Breast epithelium (tissue), 4 donors: Measurements from ENCODE around the gene RGS3. TPM values are rescaled to one million over a fixed set of nuclear protein-coding genes. Genes with fewer than 3 reads are reported as not detected.

ENCODE experiments used
- DNase-seq, 2 donors: peaks; one replicate each; pipeline ENCODE4 v3.0.0-alpha.2; 2019; ENCODE audit warnings: low spot score in 2 of 2
- H3K27ac ChIP-seq, 2 donors: fragments of 200-600 bp; sonication (generic) in 1 of 2; one replicate each; pipeline ENCODE4 v1.5.1; 2016 to 2019; ENCODE audit warnings: mild to moderate bottlenecking in 1 of 2
- H3K27me3 ChIP-seq, 2 donors: fragments of 200-600 bp; sonication (generic) in 1 of 2; one replicate each; pipeline versions ENCODE4 v1.5.1 to v1.6.0; 2017 to 2019; ENCODE audit warnings: control low read depth in 1 of 2, mild to moderate bottlenecking in 1 of 2
- H3K36me3 ChIP-seq: fragments of 200-600 bp; one replicate; pipeline ENCODE4 v1.5.1; 2019
- H3K4me1 ChIP-seq, 2 donors: fragments of 200-600 bp; sonication (generic); one replicate each; pipeline ENCODE4 v1.5.1; 2016 to 2019; ENCODE audit warnings: control low read depth in 1 of 2
- H3K4me3 ChIP-seq, 3 donors: fragments of 200-600 bp; sonication (generic); 1 replicate in 2 of 3; 2 replicates in 1 of 3; pipeline ENCODE4 v1.5.1; 2016 to 2019; ENCODE audit warnings: mild to moderate bottlenecking in 3 of 3, moderate library complexity in 2 of 3
- H3K9me3 ChIP-seq, 2 donors: fragments of 200-600 bp; sonication (generic) in 1 of 2; one replicate each; pipeline ENCODE4 v1.5.1; 2016 to 2019; ENCODE audit warnings: control low read depth in 1 of 2
- CTCF ChIP-seq, 3 donors: fragments of 450-650 bp; IDR thresholded peaks; one replicate each; pipeline ENCODE4 v1.5.1; 2016 to 2017; ENCODE audit warnings: antibody characterized with exemption in 3 of 3, mild to moderate bottlenecking in 3 of 3, moderate library complexity in 3 of 3
- POLR2A ChIP-seq: fragments of 450-650 bp; IDR thresholded peaks from one replicate; pipeline ENCODE4 v1.6.1; 2016; ENCODE audit warnings: antibody characterized with exemption, mild to moderate bottlenecking, moderate library complexity
- POLR2AphosphoS5 ChIP-seq, 3 donors: sonication (generic); formaldehyde crosslinking; IDR thresholded peaks; one replicate each; pipeline ENCODE4 v1.6.1; 2017; ENCODE audit warnings: antibody characterized with exemption in 3 of 3
- intact Hi-C: fragments of 100-400 bp; cut with DNase I; formaldehyde crosslinking; loops from one replicate; pipeline ENCODE4 v1.15.1; 2023; ENCODE audit warnings: low total_unique reads
- total RNA-seq, 3 donors: library from RNA; depleted of rRNA; stranded (reverse); fragments of >200 nt; gene quantifications; one replicate each; pipeline ENCODE4 v1.1.0, GENCODE V29; 2016

RGS3 gene
- total RNA-seq, 3 donors from 2014 or later, result 31.7 to 49.0 (median 35.4) TPM

DNA sequence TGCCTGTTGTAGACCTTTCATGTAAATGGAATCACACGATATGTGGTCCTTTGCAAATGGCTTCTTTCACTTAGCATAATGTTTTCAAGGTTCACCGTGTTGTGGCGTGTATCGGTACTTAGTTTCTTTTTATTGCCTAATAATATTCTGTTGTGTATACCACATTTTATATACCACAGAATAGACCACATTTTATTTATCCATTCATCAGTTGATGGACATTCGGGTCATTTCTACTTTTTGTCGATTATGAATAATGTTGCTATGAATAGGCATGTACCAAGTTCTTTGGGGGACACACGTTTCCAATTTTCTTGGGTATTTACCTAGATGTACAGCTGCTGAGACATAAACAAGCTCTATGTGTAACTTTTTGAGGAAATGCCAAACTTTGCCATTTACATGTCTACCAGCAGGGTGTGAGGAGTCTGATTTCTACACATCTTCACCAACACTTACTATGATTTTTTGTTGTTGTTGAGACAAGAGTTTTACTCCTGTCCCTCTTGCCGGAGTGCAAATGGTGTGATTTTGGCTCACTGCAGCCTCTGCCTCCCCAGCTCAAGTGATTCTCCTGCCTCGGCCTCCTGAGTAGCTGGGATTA, 144.7 kb downstream of the RGS3 start:
- no peak for DNase-seq
- intact Hi-C loops, result no loop called here
- H3K4me1 ChIP-seq, result peaks cover under 1 to 6% of the 10 kb centered on the region in 2 donors
- H3K4me3 ChIP-seq, result no peak overlapping the region
- TF ChIP-seq CTCF (IDR thresholded peaks at IDR 0.05) (no peak), POLR2A (no peak), POLR2AphosphoS5 (IDR thresholded peaks at IDR 0.05) (no peak)
- no peaks in the 10 kb centered on the region for H3K27me3 ChIP-seq
- no peaks in the 10 kb centered on the region for H3K9me3 ChIP-seq
- no peaks in the 10 kb centered on the region for H3K36me3 ChIP-seq
- peak overlapping the region in 1 of 2 donors; percentile 29 for H3K27ac ChIP-seq

DNA sequence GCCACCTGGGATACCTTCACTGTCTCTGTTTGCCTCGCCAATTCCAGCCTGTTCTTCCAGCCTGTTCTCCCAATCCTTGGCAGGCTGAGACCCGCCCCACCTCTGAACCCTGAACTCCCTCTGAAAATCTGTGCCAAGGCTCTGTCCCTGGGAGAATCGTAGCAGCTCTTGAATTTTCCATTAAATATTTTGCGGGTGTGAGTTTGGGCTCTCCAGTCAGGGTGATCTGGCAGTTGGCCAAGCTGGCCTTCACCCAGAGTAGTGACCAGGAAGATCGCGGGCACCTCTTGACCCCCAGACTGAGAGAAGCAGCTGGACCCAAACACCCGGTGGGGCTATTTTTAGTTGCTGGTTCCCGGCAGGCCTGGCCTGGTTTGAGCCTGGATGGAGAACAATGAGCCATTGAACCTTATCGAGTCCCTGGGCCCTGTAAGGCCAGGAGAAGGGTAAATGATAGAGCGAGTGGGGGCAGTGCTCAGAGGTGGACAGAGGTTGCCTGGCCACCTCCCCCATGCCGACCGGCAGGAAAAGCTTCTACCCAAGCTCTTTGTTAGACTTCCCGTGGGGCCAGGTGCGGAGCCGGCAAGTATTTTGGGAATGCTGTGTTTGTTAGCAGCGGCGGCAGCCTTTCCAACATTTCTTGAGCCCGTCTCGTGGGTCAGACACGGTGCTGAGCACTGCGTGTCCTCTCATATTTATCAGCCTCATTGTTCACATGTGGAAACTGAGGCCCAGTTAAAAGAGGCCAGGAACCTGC, 146.2 kb downstream of the RGS3 start:
- peak overlapping the region in 1 of 3 donors; percentile 35 for H3K4me3 ChIP-seq
- peak; percentile 60 to 71 for DNase-seq
- peak overlapping the region; percentile 78 to 91 for H3K27ac ChIP-seq
- intact Hi-C loops, result no loop called here
- peaks cover 6 to 8% of the 10 kb centered on the region in 2 donors for H3K4me1 ChIP-seq
- H3K36me3 ChIP-seq, result no peaks in the 10 kb centered on the region
- no peak for TF ChIP-seq CTCF (IDR thresholded peaks at IDR 0.05)
- peak in 1 of 3 donors; percentile 26 for TF ChIP-seq POLR2AphosphoS5 (IDR thresholded peaks at IDR 0.05)
- H3K9me3 ChIP-seq, result no peaks in the 10 kb centered on the region
- no peaks in the 10 kb centered on the region for H3K27me3 ChIP-seq

GRCh38 chr9:113611461-113612215, 148.1 kb downstream of the RGS3 start:
- no peaks in the 10 kb centered on the region for H3K36me3 ChIP-seq
- TF ChIP-seq POLR2AphosphoS5 (IDR thresholded peaks at IDR 0.05), result no peak
- no peak for TF ChIP-seq POLR2A
- TF ChIP-seq CTCF (IDR thresholded peaks at IDR 0.05), result no peak
- H3K27ac ChIP-seq, result peak overlapping the region in 1 of 2 donors; percentile 12
- no peak overlapping the region for H3K4me3 ChIP-seq
- no peaks in the 10 kb centered on the region for H3K9me3 ChIP-seq
- DNase-seq, result no peak
- intact Hi-C loops, result no loop called here
- H3K27me3 ChIP-seq, result no peaks in the 10 kb centered on the region
- H3K4me1 ChIP-seq, result peaks cover 6 to 16% of the 10 kb centered on the region in 2 donors

- Histone ChIP-seq H3K27ac (peak overlapping the region in 1 of 2 donors; percentile 12), H3K36me3 (no peaks in the 10 kb centered on the region), H3K4me1 (peaks cover 6 to 16% of the 10 kb centered on the region in 2 donors), H3K9me3 (no peaks in the 10 kb centered on the region), H3K27me3 (no peaks in the 10 kb centered on the region), H3K4me3 (no peak overlapping the region)
- intact Hi-C loops, result no loop called here
- DNase-seq, result no peak
- no peak for TF ChIP-seq POLR2A
Observed at GRCh38 chr9:113612216-113612747, 148.8 kb downstream of the RGS3 start.

- Histone ChIP-seq H3K27me3 (no peaks in the 10 kb centered on the region), H3K27ac (peak overlapping the region in 1 of 2 donors; percentile 9), H3K4me3 (no peak overlapping the region), H3K9me3 (no peaks in the 10 kb centered on the region), H3K36me3 (no peaks in the 10 kb centered on the region), H3K4me1 (peaks cover 6 to 16% of the 10 kb centered on the region in 2 donors)
- TF ChIP-seq POLR2AphosphoS5 (IDR thresholded peaks at IDR 0.05), result no peak
- no peak for TF ChIP-seq CTCF (IDR thresholded peaks at IDR 0.05)
- no peak for TF ChIP-seq POLR2A
- intact Hi-C loops, result no loop called here
- no peak for DNase-seq
Observed at GRCh38 chr9:113612828-113613227, 149.3 kb downstream of the RGS3 start.
